ENCODE data around the gene SLC52A3.

- TF ChIP-seq CTCF (IDR thresholded peaks at IDR 0.05) (no peak), POLR2A (IDR thresholded peaks at IDR 0.05) (no peak), POLR2AphosphoS5 (IDR thresholded peaks at IDR 0.05) (no peak)
Measured at GRCh38 chr20:742156-742555, 26.1 kb downstream of the SLC52A3 start.
